Gastrocnemius medialis (tissue), 4 donors: ENCODE results near the gene OR4D11.

Experiments
- CTCF ChIP-seq, 5 experiments: fragments of 450-650 bp in 3 of 5; fragments of 200-600 bp in 2 of 5; sonication (generic) in 2 of 5; IDR thresholded peaks in 4 of 5; conservative IDR thresholded peaks in 1 of 5; 1 replicate in 4 of 5; 2 replicates in 1 of 5; pipeline ENCODE4 v1.5.1; 2016 to 2019; ENCODE audit warnings: antibody characterized with exemption in 5 of 5, mild to moderate bottlenecking in 3 of 5, moderate library complexity in 3 of 5
- POLR2A ChIP-seq, 2 donors: fragments of 450-650 bp; IDR thresholded peaks; one replicate each; pipeline ENCODE4 v1.6.1; 2017; ENCODE audit warnings: antibody characterized with exemption in 2 of 2, mild to moderate bottlenecking in 2 of 2, moderate library complexity in 2 of 2

- TF ChIP-seq CTCF (IDR thresholded peaks at IDR 0.05 in 4 of 5, conservative IDR thresholded peaks at IDR 0.05 in 1 of 5) (no peak), POLR2A (IDR thresholded peaks at IDR 0.05) (no peak)
These were observed 20.2 kb downstream of the OR4D11 start for GRCh38 chr11:59523541-59523940.
